GM18951 (cell line): ENCODE measurements around the gene TPD52L1.

ENCODE experiments used
- POLR2A ChIP-seq: IDR thresholded peaks from 4 replicates; pipeline ENCODE4 v1.6.1; 2011; ENCODE audit warnings: mild to moderate bottlenecking; ENCODE audit not compliant: insufficient read length, insufficient read depth; ENCODE audit errors: extremely low read depth
- in situ Hi-C: fragments of 300-500 bp; cut with MboI; formaldehyde crosslinking; loops from one replicate; pipeline ENCODE4 v1.12.0; 2022; ENCODE audit warnings: low sequenced_read_pairs, mixed read lengths, inconsistent platforms; ENCODE audit not compliant: unreplicated experiment

TPD52L1 gene

GRCh38 chr6:125195526-125195925, 42.0 kb downstream of the TPD52L1 start:
- TF ChIP-seq POLR2A, result no peak
- in situ Hi-C loops, result no loop called here

DNA sequence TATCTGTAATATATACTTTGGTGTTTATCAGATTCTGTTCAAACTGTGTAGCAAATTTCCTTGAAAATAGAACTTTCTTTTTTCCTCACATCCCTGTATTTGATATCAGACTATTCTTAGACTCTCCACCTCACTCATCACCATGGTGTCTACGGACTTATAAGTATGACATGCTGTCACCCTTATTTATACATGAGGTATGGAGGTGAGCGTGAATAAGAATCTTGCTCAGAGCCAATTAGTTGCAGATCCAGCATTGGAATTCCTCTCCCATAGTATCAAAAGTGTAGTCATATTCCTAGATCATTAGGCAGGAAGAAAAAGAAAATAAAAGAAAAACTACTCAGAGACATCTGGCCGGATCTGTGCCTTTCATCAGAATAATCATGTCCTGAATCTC, 43.0 kb downstream of the TPD52L1 start:
- in situ Hi-C loops, result no loop called here
- no peak for TF ChIP-seq POLR2A

GRCh38 chr6:125197795-125198269, 44.3 kb downstream of the TPD52L1 start:
- in situ Hi-C loops, result no loop called here
- TF ChIP-seq POLR2A, result no peak

DNA sequence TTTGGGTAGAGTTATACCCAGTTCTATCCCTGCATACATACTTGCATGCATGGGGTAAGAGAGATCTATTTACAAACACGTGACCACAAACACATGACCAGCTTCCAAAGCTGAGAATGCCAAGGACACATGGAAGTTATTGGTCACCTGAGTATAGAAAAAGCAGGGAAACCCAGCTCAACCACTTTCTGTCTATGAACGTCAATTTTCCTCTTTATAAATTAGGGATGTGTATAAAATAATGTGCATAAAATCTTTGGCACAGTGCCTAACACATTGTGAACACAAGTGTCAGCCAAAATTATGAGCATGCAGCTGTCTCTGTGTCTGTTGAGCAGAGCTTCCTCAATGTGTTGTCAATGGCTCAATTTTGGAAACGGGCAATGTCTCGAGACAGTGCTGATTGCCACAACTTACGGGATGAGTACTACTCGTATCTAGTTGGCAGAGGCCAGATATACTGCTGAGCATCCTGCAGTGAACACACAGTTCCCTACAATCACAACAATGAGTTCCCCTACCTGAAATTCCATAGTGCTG, 44.9 kb downstream of the TPD52L1 start:
- in situ Hi-C loops, result no loop called here
- no peak for TF ChIP-seq POLR2A

GRCh38 chr6:125200941-125201340, 47.4 kb downstream of the TPD52L1 start:
- TF ChIP-seq POLR2A, result no peak
- in situ Hi-C loops, result no loop called here

DNA sequence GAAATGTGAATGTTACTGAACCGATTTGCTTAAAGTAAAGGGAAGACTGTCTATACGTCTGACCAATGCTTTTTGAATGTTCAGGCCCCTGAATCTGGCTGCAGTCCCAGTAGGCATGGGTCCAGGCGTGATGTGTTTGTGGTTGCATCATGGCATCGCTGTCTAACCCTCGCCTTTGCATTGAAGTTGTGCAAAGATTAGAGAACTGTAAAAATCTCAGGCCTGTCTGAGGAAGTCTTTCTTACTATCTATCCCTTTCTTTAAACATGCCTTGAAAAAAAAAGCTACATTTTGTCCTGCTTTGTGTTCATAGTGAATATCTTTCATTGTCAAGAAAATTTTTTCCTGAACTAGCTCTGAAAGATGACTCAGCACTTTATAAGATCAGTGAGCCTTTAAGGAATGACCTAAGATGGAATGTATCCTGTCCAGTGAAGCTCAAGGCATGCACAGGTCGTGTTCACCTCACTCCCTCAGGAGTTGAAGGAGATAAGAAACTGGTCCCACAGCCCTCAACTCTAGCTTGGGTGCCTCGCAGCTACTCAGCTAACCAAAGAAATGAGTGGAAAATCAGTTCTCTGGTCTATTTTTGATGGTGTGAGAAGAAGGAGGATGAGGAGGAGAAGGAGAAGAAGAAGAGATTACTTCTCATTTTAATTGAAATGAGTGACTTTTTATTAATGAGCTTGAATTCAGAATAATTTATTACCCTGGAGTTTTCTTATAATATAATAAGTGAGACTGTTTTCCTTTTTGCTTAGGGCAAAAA, 48.6 kb downstream of the TPD52L1 start:
- TF ChIP-seq POLR2A, result no peak
- in situ Hi-C loops, result no loop called here

- in situ Hi-C loops, result no loop called here
- TF ChIP-seq POLR2A, result no peak
Measured at GRCh38 chr6:125203395-125203794, 49.8 kb downstream of the TPD52L1 start.

DNA sequence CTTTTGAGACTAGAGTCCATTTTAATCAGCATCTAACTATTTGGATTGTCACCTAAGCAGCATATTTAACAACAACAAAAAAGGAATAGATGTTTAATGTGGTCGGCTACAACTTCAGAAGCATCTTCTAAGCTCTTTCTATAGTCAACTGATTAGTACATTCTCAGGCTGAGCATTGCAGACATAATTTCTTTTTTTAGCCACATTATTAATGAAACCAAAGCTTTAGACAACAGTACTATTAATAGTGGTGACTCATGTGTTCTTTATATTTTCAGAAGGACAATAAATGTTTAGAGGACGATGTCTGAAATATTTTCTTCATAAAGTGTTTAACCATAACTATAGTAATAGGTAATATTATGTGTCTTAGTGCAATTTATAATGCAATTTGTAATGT, 52.4 kb downstream of the TPD52L1 start:
- in situ Hi-C loops, result no loop called here
- no peak for TF ChIP-seq POLR2A

DNA sequence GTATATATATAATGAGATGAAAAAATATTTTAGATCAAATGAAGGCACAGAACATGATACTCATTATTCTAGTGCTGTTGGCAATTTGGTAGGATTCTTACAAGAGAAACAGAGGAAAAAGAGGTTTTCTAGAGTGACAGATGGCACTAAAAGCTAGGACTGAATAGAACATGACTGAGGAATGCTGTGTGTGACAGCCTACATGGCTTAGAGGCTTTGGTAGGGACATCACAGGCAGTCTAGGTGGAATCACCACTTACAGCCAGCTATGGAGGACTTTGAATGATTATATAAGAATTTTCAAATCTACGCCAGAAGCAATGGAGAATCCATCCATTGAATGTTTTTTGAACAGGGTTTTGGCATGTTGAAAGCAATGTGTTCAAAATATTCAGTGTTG, 52.8 kb downstream of the TPD52L1 start:
- in situ Hi-C loops, result no loop called here

DNA sequence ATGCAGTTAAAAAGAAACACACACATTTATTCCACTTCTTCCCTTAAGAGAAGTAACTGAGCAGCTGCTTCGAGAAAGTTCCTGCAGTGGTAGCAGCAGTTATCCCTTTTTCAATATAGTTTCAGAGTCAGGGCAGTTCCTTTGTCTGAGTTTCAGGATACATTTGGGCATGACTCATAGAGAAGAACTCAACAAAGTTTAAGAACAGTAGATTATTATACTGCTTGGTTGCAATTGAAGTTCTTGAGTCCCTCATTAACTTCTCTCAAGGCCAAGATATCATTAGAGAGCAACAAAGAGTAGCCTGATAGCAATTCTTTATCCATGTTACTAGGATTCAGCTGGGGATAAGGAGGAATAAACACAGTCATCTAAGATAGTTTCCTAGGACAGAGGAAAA, 54.4 kb downstream of the TPD52L1 start:
- TF ChIP-seq POLR2A, result no peak
- in situ Hi-C loops, result no loop called here

More for the DNA sequence above, 52.8 kb downstream of the TPD52L1 start:
- TF ChIP-seq POLR2A, result no peak

- no peak for TF ChIP-seq POLR2A
- in situ Hi-C loops, result no loop called here
Measured at GRCh38 chr6:125208625-125209249, 55.2 kb downstream of the TPD52L1 start.

- in situ Hi-C loops, result no loop called here
- TF ChIP-seq POLR2A, result no peak
Measured at GRCh38 chr6:125210667-125211066, 57.1 kb downstream of the TPD52L1 start.

- TF ChIP-seq POLR2A, result no peak
- in situ Hi-C loops, result no loop called here
Measured at GRCh38 chr6:125211352-125211751, 57.8 kb downstream of the TPD52L1 start.

- no peak for TF ChIP-seq POLR2A
- in situ Hi-C loops, result no loop called here
Measured at GRCh38 chr6:125212377-125212776, 58.8 kb downstream of the TPD52L1 start.
